ENCODE results near the gene USP31.
"Not testable (repeated sequence)": the region's sequence is repeated elsewhere in the genome, so short reads cannot be mapped to it uniquely, and the experiment has no call there.

Gene USP31

GRCh38 chr16:23131931-23132621, 17.2 kb downstream of the USP31 start:
- DNase-seq, result no peak

GRCh38 chr16:23131436-23131835, 17.8 kb downstream of the USP31 start:
- DNase-seq, result no peak

GRCh38 chr16:23131036-23131435, 18.2 kb downstream of the USP31 start:
- no peak for DNase-seq

GRCh38 chr16:23129686-23130085, 19.6 kb downstream of the USP31 start:
- no peak for DNase-seq

- no peak for DNase-seq
Observed at GRCh38 chr16:23128056-23128455, 21.2 kb downstream of the USP31 start.

- no peak for DNase-seq
Observed at GRCh38 chr16:23125277-23125676, 24.0 kb downstream of the USP31 start.

- DNase-seq, result no peak
Observed at GRCh38 chr16:23124315-23124714, 24.9 kb downstream of the USP31 start.

- DNase-seq, result no peak
Observed at GRCh38 chr16:23122144-23122543, 27.1 kb downstream of the USP31 start.

- no peak for DNase-seq
Observed at GRCh38 chr16:23121024-23121423, 28.2 kb downstream of the USP31 start.

- DNase-seq, result no peak
Observed at GRCh38 chr16:23120562-23120961, 28.7 kb downstream of the USP31 start.

- no peak for DNase-seq
Observed at GRCh38 chr16:23119570-23119969, 29.7 kb downstream of the USP31 start.

GRCh38 chr16:23114131-23114904, 34.9 kb downstream of the USP31 start:
- DNase-seq, result peak; percentile 79

GRCh38 chr16:23113185-23113584, 36.1 kb downstream of the USP31 start:
- no peak for DNase-seq

GRCh38 chr16:23110257-23110899, 38.9 kb downstream of the USP31 start:
- DNase-seq, result no peak

GRCh38 chr16:23107936-23108335, 41.3 kb downstream of the USP31 start:
- DNase-seq, result no peak

GRCh38 chr16:23107117-23107516, 42.1 kb downstream of the USP31 start:
- DNase-seq, result peak; percentile 58

- DNase-seq, result peak; percentile 27
Observed at GRCh38 chr16:23105309-23105708, 43.9 kb downstream of the USP31 start.

GRCh38 chr16:23104032-23104955, 45.0 kb downstream of the USP31 start:
- no peak for DNase-seq

GRCh38 chr16:23103603-23104002, 45.6 kb downstream of the USP31 start:
- DNase-seq, result no peak

GRCh38 chr16:23101012-23101550, 48.2 kb downstream of the USP31 start:
- DNase-seq, result no peak

GRCh38 chr16:23096450-23096849, 52.8 kb downstream of the USP31 start:
- DNase-seq, result not testable (repeated sequence)

- DNase-seq, result not testable (repeated sequence)
Observed at GRCh38 chr16:23094136-23094535, 55.1 kb downstream of the USP31 start.

- DNase-seq, result no peak
Observed at GRCh38 chr16:23092801-23093117, 56.5 kb downstream of the USP31 start.
